GM12891 (cell line): ENCODE results near the gene NSUN2.

Source experiments
- DNase-seq: peaks from one replicate; pipeline ENCODE4 v3.0.0; 2011; ENCODE audit warnings: low spot score; ENCODE audit not compliant: insufficient read length
- FAIRE-seq: peaks from 2 replicates; lab custom pipeline; 2011; peaks lifted over from hg19 to GRCh38; lab: Jason Lieb, UNC
- PAX5 ChIP-seq: IDR thresholded peaks from 2 replicates; pipeline ENCODE4 v1.6.1; 2011; ENCODE audit warnings: low read length, moderate library complexity, mild to moderate bottlenecking; ENCODE audit not compliant: insufficient read depth, severe bottlenecking
- POLR2A ChIP-seq: IDR thresholded peaks from 2 replicates; pipeline ENCODE4 v1.6.1; 2011; ENCODE audit warnings: low read depth, low read length, control low read depth
- POLR2AphosphoS5 ChIP-seq: IDR thresholded peaks from 2 replicates; pipeline ENCODE4 v1.6.1; 2011; ENCODE audit warnings: low read depth, low read length, control low read depth
- POU2F2 ChIP-seq: IDR thresholded peaks from 2 replicates; pipeline ENCODE4 v1.6.1; 2011; ENCODE audit warnings: low read depth, mild to moderate bottlenecking, control low read depth, low read length, moderate library complexity
- SPI1 ChIP-seq: IDR thresholded peaks from 2 replicates; pipeline ENCODE4 v1.6.1; 2011; ENCODE audit warnings: low read depth, low read length, control low read depth
- TAF1 ChIP-seq: IDR thresholded peaks from 2 replicates; pipeline ENCODE4 v1.6.1; 2011; ENCODE audit warnings: low read depth, low read length, control low read depth

NSUN2 gene

GRCh38 chr5:6633469-6634245 is 813 bp upstream of the NSUN2 start:
- no peak for DNase-seq
- no peak for FAIRE-seq
- TF ChIP-seq POLR2AphosphoS5: no peak
- TF ChIP-seq TAF1: no peak
- no peak for TF ChIP-seq POU2F2
- TF ChIP-seq POLR2A: no peak
- TF ChIP-seq SPI1: no peak
- TF ChIP-seq PAX5: no peak

GRCh38 chr5:6632324-6632887 is 438 bp downstream of the NSUN2 start:
- FAIRE-seq: no peak
- TF ChIP-seq POLR2A (no peak), PAX5 (no peak), SPI1 (no peak), POLR2AphosphoS5 (no peak), POU2F2 (no peak), TAF1 (no peak)
- no peak for DNase-seq

- DNase-seq (no peak), FAIRE-seq (no peak)
- no peak for TF ChIP-seq POU2F2
- no peak for TF ChIP-seq POLR2A
- TF ChIP-seq PAX5: no peak
- TF ChIP-seq POLR2AphosphoS5: no peak
- TF ChIP-seq SPI1: no peak
- TF ChIP-seq TAF1: no peak
These were observed 1.4 kb downstream of the NSUN2 start for GRCh38 chr5:6631441-6631840.

- no peak for TF ChIP-seq POU2F2
- TF ChIP-seq SPI1: no peak
- TF ChIP-seq POLR2AphosphoS5: no peak
- TF ChIP-seq TAF1: no peak
- TF ChIP-seq PAX5: no peak
- TF ChIP-seq POLR2A: no peak
- DNase-seq (no peak), FAIRE-seq (no peak)
These were observed 6.3 kb downstream of the NSUN2 start for GRCh38 chr5:6626508-6626907.

- FAIRE-seq (no peak), DNase-seq (no peak)
- TF ChIP-seq POLR2AphosphoS5 (peak; percentile 44; the same call in 1 of the 2 replicates), POU2F2 (no peak), POLR2A (no peak)
These were observed 8.9 kb downstream of the NSUN2 start for GRCh38 chr5:6623941-6624340.

GRCh38 chr5:6623228-6623627 is 9.6 kb downstream of the NSUN2 start:
- DNase-seq: no peak
- no peak for FAIRE-seq
- TF ChIP-seq POLR2AphosphoS5 (no peak), TAF1 (no peak), POLR2A (no peak), PAX5 (no peak), SPI1 (no peak), POU2F2 (no peak)

GRCh38 chr5:6616632-6617031 is 16.2 kb downstream of the NSUN2 start:
- TF ChIP-seq POLR2AphosphoS5 (no peak), SPI1 (no peak), PAX5 (no peak), TAF1 (no peak), POU2F2 (no peak), POLR2A (no peak)
- FAIRE-seq: no peak
- DNase-seq: no peak

GRCh38 chr5:6615034-6615815 is 17.6 kb downstream of the NSUN2 start:
- FAIRE-seq: no peak
- no peak for TF ChIP-seq TAF1
- no peak for TF ChIP-seq POLR2AphosphoS5
- no peak for TF ChIP-seq POU2F2
- no peak for TF ChIP-seq POLR2A
- TF ChIP-seq PAX5: no peak
- no peak for TF ChIP-seq SPI1
- DNase-seq: no peak
